ENCODE measurements around the gene CHRDL2.
A peak's percentile ranks its signal among the peaks of the same experiment; 100 is the strongest.

Gene CHRDL2

GRCh38 chr11:74713686-74714085, 17.5 kb downstream of the CHRDL2 start:
- DNase-seq: no peak

DNA sequence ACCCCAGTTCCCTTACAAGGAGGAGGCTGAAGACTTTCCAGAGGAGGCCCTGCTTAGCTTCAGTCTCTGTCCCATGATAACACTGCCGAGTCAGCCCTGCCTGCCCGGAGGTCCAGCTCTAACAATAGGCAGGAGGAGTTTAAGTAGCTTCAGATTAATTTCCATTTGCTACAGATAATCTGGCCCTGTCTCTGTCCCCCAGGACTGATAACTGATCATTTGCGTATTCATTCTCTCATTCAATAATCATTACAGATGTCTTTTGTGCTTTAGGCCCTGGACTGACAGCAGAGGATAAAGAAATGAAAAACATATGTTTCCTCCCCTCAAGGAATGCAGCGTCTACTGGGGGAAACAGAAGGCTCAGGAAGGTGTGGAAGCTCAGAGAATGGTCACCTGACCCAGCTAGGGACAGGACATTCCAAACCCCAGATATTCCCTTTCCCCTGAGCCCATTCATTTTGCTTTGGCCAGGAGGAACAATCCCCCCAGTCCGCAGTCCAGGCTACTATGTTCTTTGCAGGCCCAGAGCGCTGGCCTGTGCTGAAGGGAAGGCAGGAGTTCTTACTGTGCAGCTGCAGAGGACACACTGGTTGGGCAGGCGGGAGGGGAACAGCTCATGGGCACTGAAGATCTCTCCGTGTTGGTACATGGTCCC, 20.8 kb downstream of the CHRDL2 start:
- no peak for DNase-seq

- no peak for DNase-seq
Measured at GRCh38 chr11:74709175-74709574, 22.1 kb downstream of the CHRDL2 start.

GRCh38 chr11:74707602-74708510, 23.4 kb downstream of the CHRDL2 start:
- DNase-seq: no peak

DNA sequence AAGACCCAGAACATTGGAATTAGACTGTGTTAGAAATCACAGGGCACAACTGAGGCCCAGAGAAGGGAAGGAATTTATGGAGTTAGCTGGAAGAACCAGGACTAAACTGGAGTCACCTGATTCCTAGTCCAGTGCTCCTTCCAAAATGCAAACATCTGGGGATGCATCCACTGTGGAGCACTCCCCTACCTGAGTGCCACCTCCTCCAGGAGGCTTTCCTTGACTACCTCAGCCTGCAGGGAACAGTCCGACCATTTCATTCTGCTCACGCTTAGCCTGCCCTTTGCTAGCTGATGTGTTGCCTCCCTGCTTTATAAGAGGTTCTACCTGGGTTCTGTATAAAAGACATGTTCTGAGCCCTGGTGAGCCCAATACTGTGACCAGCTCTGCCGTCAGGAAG, 24.0 kb downstream of the CHRDL2 start:
- DNase-seq: no peak

- DNase-seq: no peak
Measured at GRCh38 chr11:74703211-74703610, 28.0 kb downstream of the CHRDL2 start.

GRCh38 chr11:74702383-74703007, 28.7 kb downstream of the CHRDL2 start:
- DNase-seq: peak in 40 of 56 donors; percentile 6 to 73 (median 40)

DNA sequence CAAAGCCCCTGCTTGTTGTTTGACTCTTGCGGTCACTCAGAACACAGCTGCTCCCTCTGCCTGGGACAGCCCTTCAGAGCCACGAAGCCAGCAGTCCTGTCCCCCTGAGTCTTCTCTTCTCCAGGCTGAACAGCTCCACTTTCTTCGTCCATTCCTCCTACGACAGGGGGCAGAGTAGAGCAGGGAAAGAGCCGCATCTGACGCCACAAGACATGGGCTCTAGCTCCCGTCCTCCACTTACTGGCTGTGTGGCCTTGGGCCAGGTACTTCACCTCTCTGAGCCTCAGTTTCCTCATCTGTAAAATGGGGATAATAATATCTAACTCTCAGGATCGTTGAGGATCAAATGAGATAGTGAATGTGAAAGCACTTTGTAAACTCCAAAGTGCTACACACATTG, 29.9 kb downstream of the CHRDL2 start:
- DNase-seq: no peak

DNA sequence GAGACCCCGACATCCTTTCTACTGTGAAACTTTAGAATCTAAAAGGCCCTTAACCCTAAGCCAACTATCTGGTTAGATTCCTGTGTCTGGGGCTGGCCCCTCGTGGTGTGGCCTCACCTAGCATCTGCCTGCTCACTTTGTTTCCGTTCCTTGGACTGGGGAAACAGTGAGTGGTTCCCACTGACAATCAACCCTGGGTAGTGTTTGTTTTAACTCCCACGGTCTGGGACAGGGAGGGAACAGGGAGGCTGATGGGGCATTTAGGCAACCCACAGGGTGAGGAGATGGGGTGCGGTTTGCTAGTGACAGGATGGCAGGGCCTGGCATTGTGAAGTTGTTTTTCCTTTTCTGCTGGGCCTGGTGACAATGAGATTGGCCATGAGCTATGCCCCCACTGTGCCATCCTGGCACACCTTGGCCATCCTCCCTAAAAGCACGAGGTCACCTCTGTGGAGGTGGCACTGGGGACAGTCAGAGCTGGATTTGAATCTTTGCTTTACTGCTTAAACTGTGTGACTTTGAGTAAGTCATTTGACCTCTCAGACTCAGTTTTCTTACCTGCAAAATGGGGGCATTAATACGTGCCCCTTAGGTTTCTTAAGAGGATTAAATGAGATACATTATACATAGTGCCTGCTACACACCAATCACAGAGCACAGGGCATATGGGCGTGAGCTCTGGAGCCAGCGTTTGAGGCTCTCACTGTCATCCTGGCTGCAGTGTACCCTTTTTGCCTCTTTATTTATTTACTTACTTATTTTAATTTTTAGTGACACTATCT, 31.4 kb downstream of the CHRDL2 start:
- no peak for DNase-seq

- DNase-seq: no peak
Measured at GRCh38 chr11:74697722-74698121, 33.5 kb downstream of the CHRDL2 start.

GRCh38 chr11:74696939-74697675, 34.1 kb downstream of the CHRDL2 start:
- no peak for DNase-seq

DNA sequence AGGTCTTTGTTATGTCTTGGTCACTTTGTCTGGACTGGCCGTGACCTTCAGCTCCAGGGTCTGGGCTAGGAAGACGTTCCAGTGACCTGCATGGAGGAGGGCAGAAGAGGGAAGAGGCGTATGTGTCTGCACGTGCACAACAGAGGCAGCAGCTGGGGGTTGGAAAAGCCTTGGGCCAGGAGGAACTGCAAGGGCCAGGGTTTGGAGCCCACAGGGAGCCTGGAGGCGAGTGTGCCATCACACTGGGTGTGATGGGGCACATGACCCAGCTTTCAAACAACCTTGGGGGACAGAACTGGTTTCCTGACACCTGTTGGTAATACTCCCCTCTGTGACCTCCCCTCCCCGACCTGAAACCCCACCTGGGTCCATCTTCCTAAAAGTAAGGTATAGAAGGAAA, 34.7 kb downstream of the CHRDL2 start:
- DNase-seq: no peak

DNA sequence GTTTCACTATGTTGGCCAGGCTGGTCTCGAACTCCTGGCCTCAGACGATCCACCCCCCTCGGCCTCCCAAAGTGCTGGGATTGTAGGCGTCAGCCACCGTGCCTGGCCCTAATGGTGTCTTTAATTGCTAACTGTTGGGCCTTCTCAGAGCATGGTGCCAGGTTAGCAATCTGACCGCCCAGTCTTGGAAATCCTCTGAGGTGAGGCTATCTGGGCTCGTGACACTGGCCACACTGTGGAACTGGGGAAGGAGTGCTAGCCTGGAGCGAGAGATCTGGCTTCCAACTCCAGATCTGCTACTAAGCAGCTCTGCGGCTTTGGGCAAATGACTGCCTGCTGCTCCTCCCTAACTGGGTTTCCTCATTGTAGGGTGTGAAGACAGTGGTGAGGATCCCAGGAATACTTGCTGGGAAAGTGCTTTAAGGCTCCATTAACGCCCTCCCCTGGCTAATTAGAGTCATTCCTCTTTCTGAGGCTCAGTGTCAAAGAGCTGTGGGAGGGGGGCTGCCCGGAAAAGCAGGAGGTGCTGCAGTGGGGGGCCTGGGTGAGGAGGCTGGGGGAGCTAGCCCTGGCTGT, 35.4 kb downstream of the CHRDL2 start:
- DNase-seq: no peak

DNA sequence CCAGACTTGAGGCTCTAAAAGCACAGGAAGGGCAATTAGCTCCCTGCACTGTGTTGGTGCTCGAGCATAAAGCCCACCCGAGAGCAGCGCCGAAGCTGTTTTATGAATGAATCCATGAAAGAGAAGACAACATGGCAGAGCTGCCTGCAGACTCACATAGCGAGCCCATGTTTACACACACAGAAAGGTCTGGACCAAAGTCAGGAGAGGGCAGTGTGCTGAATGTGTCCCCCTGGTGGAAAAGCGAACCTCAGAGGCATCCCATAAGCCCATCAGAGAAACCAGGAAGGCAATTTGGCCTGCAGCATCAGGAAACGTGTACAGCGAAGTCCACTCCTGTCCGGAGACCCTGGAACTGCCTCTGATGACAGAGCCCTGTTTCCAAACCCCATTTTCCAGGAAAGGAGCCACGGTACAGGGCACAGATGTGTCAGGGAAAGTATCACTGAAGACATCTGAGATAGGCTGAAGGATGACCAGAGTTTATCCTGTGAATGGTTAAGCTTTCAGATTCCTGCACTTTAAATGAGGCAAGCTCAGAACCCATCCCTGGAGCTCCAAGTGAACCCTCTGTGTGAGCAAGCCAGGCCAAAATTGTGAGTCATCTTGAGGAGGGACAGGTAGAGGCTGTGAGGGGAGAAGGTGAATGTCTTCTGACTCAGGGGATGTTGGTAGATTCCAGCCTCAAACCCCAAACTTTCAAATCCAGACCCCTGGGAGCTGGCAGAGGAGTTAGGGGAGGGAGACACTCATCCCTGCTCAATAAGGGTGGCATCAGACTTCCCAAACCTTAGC, 36.9 kb downstream of the CHRDL2 start:
- DNase-seq: peak in 1 of 56 donors; percentile 3

DNA sequence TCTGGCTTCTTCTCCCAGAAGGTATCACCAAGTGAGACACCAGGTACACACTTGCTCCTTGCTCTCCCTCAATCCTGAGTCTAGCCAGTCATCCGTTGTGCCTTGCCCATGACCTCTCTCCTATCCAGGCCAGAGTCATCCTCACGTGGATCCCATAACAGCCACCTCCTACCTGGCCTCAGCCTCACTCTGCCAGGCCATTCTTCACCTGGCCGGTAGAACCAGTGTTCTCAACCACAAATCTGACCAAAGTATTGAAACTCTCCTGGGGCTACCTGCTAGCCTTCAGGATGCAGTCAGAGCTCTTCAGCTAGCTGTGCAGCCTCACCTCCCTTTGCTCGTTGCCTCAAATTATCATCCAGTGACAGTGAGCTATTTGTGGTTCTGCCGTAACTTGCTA, 37.7 kb downstream of the CHRDL2 start:
- no peak for DNase-seq

DNA sequence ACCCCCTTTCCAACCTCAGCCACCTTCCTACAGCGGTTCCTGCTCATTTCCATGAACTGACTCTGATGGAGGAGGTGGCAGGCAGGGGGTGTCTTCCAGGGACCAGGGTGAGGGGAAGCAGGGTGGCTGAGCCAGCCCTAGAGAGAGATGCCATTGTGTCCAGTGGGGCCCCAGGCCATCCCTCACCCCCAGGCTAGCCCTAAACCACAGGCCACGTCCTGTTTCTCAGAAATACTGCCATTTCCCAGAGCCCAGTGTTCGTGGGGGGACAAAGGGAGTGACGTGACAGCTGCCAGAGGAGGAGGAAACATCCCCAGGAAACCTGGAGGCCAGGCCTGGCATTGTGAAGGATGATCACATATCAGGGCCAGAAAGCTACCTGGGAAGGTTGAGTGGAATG, 39.5 kb downstream of the CHRDL2 start:
- no peak for DNase-seq

GRCh38 chr11:74689666-74690065, 41.6 kb downstream of the CHRDL2 start:
- DNase-seq: no peak

DNA sequence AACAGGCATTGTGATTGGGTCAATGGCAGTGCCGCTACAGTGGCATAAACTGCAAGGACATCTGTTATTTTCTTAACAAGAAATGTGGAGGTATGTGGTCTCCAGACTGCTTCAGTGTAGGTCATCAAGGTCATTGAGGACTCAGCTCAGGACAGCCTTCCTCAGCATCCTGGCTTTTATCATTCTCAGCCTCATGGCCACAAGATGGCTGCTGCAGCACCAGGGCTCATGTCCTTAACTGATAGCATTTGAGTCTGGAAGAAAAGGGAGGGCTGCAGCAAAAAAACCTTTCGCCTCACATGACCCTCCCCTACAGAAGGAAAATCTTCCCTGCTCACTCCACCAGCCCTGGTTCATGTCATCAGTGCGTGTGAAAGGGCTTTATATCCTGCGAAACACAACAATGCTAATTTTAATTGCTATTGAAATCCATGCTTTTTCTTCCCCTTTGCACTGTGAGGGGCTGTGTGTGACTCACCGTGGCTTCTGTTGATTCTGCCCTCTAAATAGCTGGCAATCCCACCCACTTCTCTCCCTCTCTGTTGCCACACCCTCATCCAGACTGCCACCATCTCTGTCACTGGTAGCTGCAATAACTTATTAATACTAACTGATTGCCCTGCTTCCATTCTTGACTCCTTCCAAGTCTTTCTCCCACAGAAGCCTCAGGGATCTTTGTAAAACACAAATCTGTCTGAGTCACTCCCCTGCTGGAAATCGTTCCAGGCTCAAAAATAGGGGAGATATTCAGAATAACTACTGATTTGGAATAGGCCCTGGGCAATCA, 43.8 kb downstream of the CHRDL2 start:
- peak in 2 of 56 donors; percentile 19 to 24 for DNase-seq

- no peak for DNase-seq
Measured at GRCh38 chr11:74686792-74687191, 44.4 kb downstream of the CHRDL2 start.
